GM23338 (cell line): ENCODE measurements around the gene MYO5B. TPM values are rescaled to one million over a fixed set of nuclear protein-coding genes. Genes with fewer than 3 reads are reported as not detected.

Experiments
- ATAC-seq: fragments of 200-7000 bp; cut with Tn5 transposase; 3 replicates; pipeline ENCODE4 v1.9.1; 2020
- DNase-seq: peaks from one replicate; pipeline ENCODE4 v3.0.0-alpha.2; 2015; ENCODE audit warnings: low spot score
- H2AFZ ChIP-seq: fragments of 200-600 bp; sonication (generic); 2 replicates; pipeline ENCODE4 v1.8.0; 2016; ENCODE audit warnings: antibody characterized with exemption, mild to moderate bottlenecking, moderate library complexity
- H3F3A ChIP-seq: fragments of 200-600 bp; sonication (generic); replicated peaks from 2 replicates; pipeline ENCODE4 v1.8.0; 2017; ENCODE audit warnings: antibody characterized with exemption, mixed run types, low read depth
- H3K27ac ChIP-seq: fragments of 200-600 bp; sonication (generic); 2 replicates; pipeline ENCODE4 v1.6.1; 2016; ENCODE audit warnings: low read depth
- H3K27me3 ChIP-seq: fragments of 200-600 bp; sonication (generic); 2 replicates; pipeline ENCODE4 v1.8.0; 2016; ENCODE audit warnings: mild to moderate bottlenecking, mixed run types, moderate library complexity; ENCODE audit not compliant: insufficient read depth
- H3K36me3 ChIP-seq: fragments of 200-600 bp; sonication (generic); 2 replicates; pipeline ENCODE4 v1.8.0; 2016; ENCODE audit warnings: mild to moderate bottlenecking; ENCODE audit not compliant: insufficient read depth
- H3K4me1 ChIP-seq: fragments of 200-600 bp; sonication (generic); 2 replicates; pipeline ENCODE4 v1.8.0; 2016; ENCODE audit warnings: mild to moderate bottlenecking, moderate library complexity; ENCODE audit not compliant: insufficient read depth
- H3K4me2 ChIP-seq: fragments of 200-600 bp; sonication (generic); 2 replicates; pipeline ENCODE4 v1.7.1; 2017; ENCODE audit warnings: mixed run types
- H3K4me3 ChIP-seq: fragments of 200-600 bp; sonication (generic); 2 replicates; pipeline ENCODE4 v1.6.1; 2016; ENCODE audit warnings: mixed run types
- H3K79me2 ChIP-seq: fragments of 200-600 bp; sonication (generic); replicated peaks from 2 replicates; pipeline ENCODE4 v1.8.0; 2017; ENCODE audit warnings: mild to moderate bottlenecking; ENCODE audit not compliant: insufficient read depth
- H3K9me2 ChIP-seq: fragments of 200-600 bp; sonication (generic); 2 replicates; pipeline ENCODE4 v1.8.0; 2017; ENCODE audit not compliant: insufficient read depth
- H4K20me1 ChIP-seq: fragments of 200-600 bp; sonication (generic); replicated peaks from 2 replicates; pipeline ENCODE4 v1.8.0; 2017; ENCODE audit warnings: mild to moderate bottlenecking; ENCODE audit not compliant: insufficient read depth
- H3K27ac Mint-ChIP-seq: 2 replicates; pipeline ENCODE4 v1.8.0; 2020; ENCODE audit warnings: inconsistent platforms, mild to moderate bottlenecking, moderate library complexity, mixed read lengths
- H3K27me3 Mint-ChIP-seq: 3 replicates; pipeline ENCODE4 v1.8.0; 2022; ENCODE audit warnings: low read depth, mild to moderate bottlenecking, moderate library complexity, mixed read lengths, inconsistent platforms; ENCODE audit not compliant: insufficient read depth, poor library complexity
- H3K36me3 Mint-ChIP-seq: 3 replicates; pipeline ENCODE4 v1.8.0; 2021; ENCODE audit warnings: low read depth, mild to moderate bottlenecking, inconsistent platforms, moderate library complexity, mixed read lengths
- H3K4me1 Mint-ChIP-seq: 3 replicates; pipeline ENCODE4 v1.8.0; 2020; ENCODE audit warnings: mild to moderate bottlenecking, inconsistent platforms, mixed read lengths
- H3K4me3 Mint-ChIP-seq: 3 replicates; pipeline ENCODE4 v1.8.0; 2021; ENCODE audit warnings: moderate library complexity, mild to moderate bottlenecking, inconsistent platforms, mixed read lengths
- H3K9me3 Mint-ChIP-seq: 3 replicates; pipeline ENCODE4 v1.8.0; 2020; ENCODE audit warnings: moderate library complexity, mild to moderate bottlenecking, inconsistent platforms, mixed read lengths
- CREB1 ChIP-seq: fragments of 250-450 bp; sonication (Bioruptor Pico); IDR thresholded peaks from 2 replicates; pipeline ENCODE4 v1.5.0; 2020; ENCODE audit warnings: low read depth, mild to moderate bottlenecking, moderate library complexity
- CTCF ChIP-seq, 2 experiments: fragments of 200-600 bp in 1 of 2; sonication (generic) in 1 of 2; conservative IDR thresholded peaks; 2 replicates each; pipeline versions ENCODE4 v1.5.1 to v1.6.1; 2016 to 2017; ENCODE audit warnings: antibody characterized with exemption in 2 of 2, low read depth in 2 of 2, mild to moderate bottlenecking in 2 of 2, moderate library complexity in 1 of 2
- ETS1 ChIP-seq: IDR thresholded peaks from 2 replicates; pipeline ENCODE4 v1.6.1; 2016; ENCODE audit warnings: antibody characterized with exemption
- EZH2 ChIP-seq: fragments of 200-600 bp; sonication (generic); IDR thresholded peaks from one replicate; pipeline ENCODE4 v1.8.0; 2017; ENCODE audit warnings: antibody characterized with exemption, mild to moderate bottlenecking, low read depth; ENCODE audit not compliant: unreplicated experiment
- EZH2phosphoT487 ChIP-seq: fragments of 200-600 bp; sonication (generic); IDR thresholded peaks from one replicate; pipeline ENCODE4 v1.8.1; 2018; ENCODE audit warnings: antibody characterized with exemption; ENCODE audit not compliant: unreplicated experiment
- JUNB ChIP-seq: IDR thresholded peaks from one replicate; pipeline ENCODE4 v1.6.1; 2016; ENCODE audit warnings: antibody characterized with exemption; ENCODE audit not compliant: unreplicated experiment
- NANOG ChIP-seq: IDR thresholded peaks from 2 replicates; pipeline ENCODE4 v1.6.1; 2016; ENCODE audit warnings: antibody characterized with exemption, borderline replicate concordance
- POLR2AphosphoS5 ChIP-seq: IDR thresholded peaks from 2 replicates; pipeline ENCODE4 v1.6.1; 2016; ENCODE audit warnings: antibody characterized with exemption, low read depth
- REST ChIP-seq: IDR thresholded peaks from one replicate; pipeline ENCODE4 v1.6.1; 2018; ENCODE audit warnings: antibody characterized with exemption; ENCODE audit not compliant: unreplicated experiment
- STAT1 ChIP-seq: IDR thresholded peaks from one replicate; pipeline ENCODE4 v1.6.1; 2016; ENCODE audit warnings: antibody characterized with exemption; ENCODE audit not compliant: unreplicated experiment
- ZNF114 ChIP-seq: fragments of 250-450 bp; sonication (Bioruptor Pico); IDR thresholded peaks from 2 replicates; pipeline ENCODE4 v1.5.0; 2020; ENCODE audit warnings: mild to moderate bottlenecking, moderate library complexity
- ZNF331 ChIP-seq: fragments of 250-450 bp; sonication (Bioruptor Pico); IDR thresholded peaks from 2 replicates; pipeline ENCODE4 v1.5.0; 2020; ENCODE audit warnings: low read depth, mild to moderate bottlenecking, moderate library complexity
- ZNF462 ChIP-seq: fragments of 250-450 bp; sonication (Bioruptor Pico); IDR thresholded peaks from 2 replicates; pipeline ENCODE4 v1.5.0; 2020; ENCODE audit warnings: mild to moderate bottlenecking, moderate library complexity
- polyA plus RNA-seq: library from polyadenylated mRNA; unstranded; fragments of >200 nt; fragmentation: Nextera tagmentation; extraction: Ambion mirVana; gene quantifications from 2 replicates; pipeline ENCODE4 v1.2.1, GENCODE V29; 2016
- total RNA-seq: library from RNA; depleted of rRNA; stranded (reverse); fragments of >200 nt; shearing (Covaris generic); gene quantifications from 2 replicates; pipeline ENCODE4 v1.2.3, GENCODE V29; 2014

Gene MYO5B
- total and polyA plus RNA-seq, 2 experiments from 2014 or later: 3.2 to 19.1 TPM

- H3K27ac ChIP-seq: no peak overlapping the region
- peaks cover 17% of the 10 kb centered on the region; the same call in 1 of the 2 replicates for H3K4me1 ChIP-seq
- no peak for DNase-seq
- no peaks in the 10 kb centered on the region for H3K79me2 ChIP-seq
- ATAC-seq: no peak
- peaks cover 5% of the 10 kb centered on the region; the same call in 1 of the 2 replicates for H4K20me1 ChIP-seq
- Mint-ChIP-seq H3K27ac (no peak overlapping the region), H3K9me3 (no peaks in the 10 kb centered on the region), H3K36me3 (no peaks in the 10 kb centered on the region), H3K4me3 (no peak overlapping the region), H3K27me3 (peaks cover 35% of the 10 kb centered on the region), H3K4me1 (peaks cover 12% of the 10 kb centered on the region)
- H3K27me3 ChIP-seq: peaks cover 55% of the 10 kb centered on the region
- H3K36me3 ChIP-seq: no peaks in the 10 kb centered on the region
- no peak overlapping the region for H3K4me3 ChIP-seq
- TF ChIP-seq STAT1 (no peak), ZNF462 (no peak), CREB1 (CRISPR knock-in tag) (no peak), ZNF114 (CRISPR knock-in tag) (no peak), REST (no peak), EZH2phosphoT487 (no peak), EZH2 (no peak), POLR2AphosphoS5 (no peak), JUNB (no peak), ZNF331 (CRISPR knock-in tag) (no peak), CTCF (conservative IDR thresholded peaks at IDR 0.05; ENCODE audit: low read depth in 2 of 2) (no peak), NANOG (no peak), ETS1 (no peak)
- H3F3A ChIP-seq: 0 out of 2 replicates have a peak, but pooled peaks cover 4% of the 10 kb centered on the region
- no peak overlapping the region for H2AFZ ChIP-seq
- H3K9me2 ChIP-seq: no peaks in the 10 kb centered on the region
- H3K4me2 ChIP-seq: no peak overlapping the region
Measured at GRCh38 chr18:50190926-50191325, 4.0 kb downstream of the MYO5B start.
